Kidney (tissue), 14 donors: Measurements from ENCODE around the gene CLP1. TPM values are rescaled to one million over a fixed set of nuclear protein-coding genes. Genes with fewer than 3 reads are reported as not detected.

Source experiments
- DNase-seq, 5 donors: peaks; one replicate each; pipeline ENCODE4 v3.0.0-alpha.2; 2013 to 2020
- FAIRE-seq: peaks from 2 replicates; lab custom pipeline; 2012; peaks lifted over from hg19 to GRCh38; lab: Jason Lieb, UNC
- H3K27ac ChIP-seq, 2 donors: one replicate each; pipeline ENCODE4 v1.7.0; 2013; ENCODE audit warnings: low read depth in 2 of 2, low read length in 2 of 2, inconsistent platforms in 1 of 2
- H3K27me3 ChIP-seq: one replicate; pipeline ENCODE4 v1.7.1; 2013; ENCODE audit warnings: low read length, inconsistent platforms; ENCODE audit not compliant: control insufficient read depth, insufficient read depth
- H3K36me3 ChIP-seq, 3 donors: one replicate each; pipeline versions ENCODE4 v1.7.0 to v1.7.1; 2013; ENCODE audit warnings: low read length in 3 of 3, control low read depth in 1 of 3, inconsistent platforms in 1 of 3; ENCODE audit not compliant: insufficient read depth in 3 of 3, control insufficient read depth in 2 of 3
- H3K4me1 ChIP-seq, 3 donors: one replicate each; pipeline versions ENCODE4 v1.7.0 to v1.7.1; 2013; ENCODE audit warnings: low read length in 3 of 3, inconsistent platforms in 1 of 3, low read depth in 1 of 3; ENCODE audit not compliant: control insufficient read depth in 2 of 3, insufficient read depth in 2 of 3
- H3K4me3 ChIP-seq, 3 donors: one replicate each; pipeline versions ENCODE4 v1.7.0 to v1.8.1; 2013; ENCODE audit warnings: low read length in 3 of 3, control low read depth in 1 of 3, inconsistent platforms in 1 of 3
- H3K9ac ChIP-seq, 3 donors: one replicate each; pipeline versions ENCODE4 v1.7.0 to v1.7.1; 2013; ENCODE audit warnings: low read length in 3 of 3, control low read depth in 1 of 3, inconsistent platforms in 1 of 3
- H3K9me3 ChIP-seq, 3 donors: one replicate each; pipeline versions ENCODE4 v1.7.0 to v1.7.1; 2013; ENCODE audit warnings: low read length in 3 of 3, control low read depth in 1 of 3, inconsistent platforms in 1 of 3; ENCODE audit not compliant: control insufficient read depth in 2 of 3, insufficient read depth in 1 of 3
- CTCF ChIP-seq: IDR thresholded peaks from 3 replicates; pipeline ENCODE4 v1.5.1; 2012; ENCODE audit warnings: mild to moderate bottlenecking, moderate library complexity, borderline replicate concordance; ENCODE audit not compliant: insufficient read depth; ENCODE audit errors: extremely low read depth
- intact Hi-C: fragments of 100-400 bp; cut with DNase I; formaldehyde crosslinking; loops from one replicate; pipeline ENCODE4 v1.11.1; 2022
- polyA plus RNA-seq: library from polyadenylated mRNA; stranded (reverse); fragments of 350-450 nt; fragmentation: Illumina TruSeq; extraction: RNeasy Lipid Tissue Mini Kit (QIAGEN cat#74804); gene quantifications from one replicate; pipeline ENCODE4 v1.2.3, GENCODE V29; 2014; ENCODE audit warnings: low read depth, low replicate concordance; ENCODE audit not compliant: insufficient read depth
- total RNA-seq: library from RNA; stranded (reverse); fragmentation: NEBNext Ultra II Directional; extraction: Animal tissue kit (Norgen Biotek cat#: 25700); gene quantifications from one replicate; pipeline ENCODE4 v1.2.1, GENCODE V29; 2021
- donor health status: control.
- donor health status: control.
- donor health status: control.
- donor health status: control.
- donor health status: control.
- donor health status: DM: yes; HTN: yes; CAD: no.
- donor health status: Normal renal cell carcinoma (clear cell type).

CLP1 gene
- total and polyA plus RNA-seq, 2 donors from 2014 or later = 8.5 to 12.2 TPM

DNA sequence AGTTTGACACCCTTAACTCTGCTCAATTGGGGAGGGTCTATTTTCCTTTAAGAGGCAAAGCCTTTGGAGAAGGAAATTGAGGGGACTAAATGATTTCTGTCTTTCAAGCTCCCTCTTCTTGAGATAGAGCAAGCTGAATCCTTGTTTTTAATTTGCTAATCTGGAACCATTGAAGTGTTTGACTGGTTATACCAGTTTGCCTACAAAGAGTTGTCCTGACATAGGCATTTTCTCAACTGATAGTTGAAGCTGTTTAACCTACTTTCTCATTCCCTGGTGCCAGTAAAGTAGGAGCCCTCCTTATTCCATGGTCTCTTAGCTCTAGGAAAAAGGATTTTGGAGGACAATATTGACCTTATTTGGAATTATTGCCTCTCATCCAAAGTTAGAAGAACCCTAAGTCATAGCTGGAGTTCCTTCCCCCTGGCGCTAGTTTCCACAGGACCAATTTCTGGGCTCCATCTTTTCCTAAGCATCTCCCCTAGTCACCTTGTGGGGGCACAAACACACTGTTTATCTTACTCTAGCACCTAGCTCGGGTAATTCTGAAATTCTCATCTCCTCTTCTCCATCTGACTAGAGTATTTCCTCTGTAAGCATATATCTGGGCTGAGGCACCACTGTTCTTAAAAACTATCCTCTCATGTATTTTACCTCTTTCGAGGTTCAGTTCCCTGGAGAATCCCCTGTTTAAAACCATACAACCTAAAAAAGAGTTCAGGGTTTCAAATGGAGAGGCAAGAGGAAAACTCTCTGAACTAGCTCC, 17.8 kb downstream of the CLP1 start:
- FAIRE-seq (no peak), DNase-seq (no peak)
- intact Hi-C loops = no loop called here
- Histone ChIP-seq H3K27ac (peak overlapping the region in 1 of 2 donors; percentile 48), H3K4me3 (no peak overlapping the region), H3K9me3 (no peaks in the 10 kb centered on the region), H3K27me3 (no peaks in the 10 kb centered on the region), H3K9ac (no peak overlapping the region), H3K4me1 (peaks cover 0 to 11% (median 3%) of the 10 kb centered on the region in 3 donors), H3K36me3 (peaks cover 6 to 19% (median 16%) of the 10 kb centered on the region in 3 donors)
- TF ChIP-seq CTCF = no peak

DNA sequence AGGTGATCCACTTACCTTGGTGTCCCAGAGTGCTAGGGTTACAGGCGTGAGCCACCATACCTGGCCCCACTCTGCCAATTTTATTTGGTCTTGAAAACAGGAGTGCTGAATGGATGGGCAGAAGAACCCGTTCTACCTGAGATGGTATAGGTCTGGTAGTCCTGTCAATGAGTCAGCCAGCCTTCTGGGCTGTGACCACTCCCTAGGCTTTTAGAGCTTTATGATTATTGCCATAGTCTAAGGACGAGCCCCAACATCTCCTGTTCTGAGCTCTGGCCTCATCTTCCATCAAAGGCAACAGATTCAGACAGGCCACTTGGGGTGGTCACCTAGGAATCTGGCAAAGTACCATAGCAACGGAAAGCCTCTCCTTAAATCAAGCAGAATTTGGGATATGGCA, 21.8 kb downstream of the CLP1 start:
- Histone ChIP-seq H3K27me3 (no peaks in the 10 kb centered on the region), H3K27ac (no peak overlapping the region), H3K4me3 (no peak overlapping the region), H3K9me3 (no peaks in the 10 kb centered on the region), H3K9ac (no peak overlapping the region), H3K4me1 (peaks cover 0 to 9% (median 3%) of the 10 kb centered on the region in 3 donors), H3K36me3 (peaks cover 2 to 26% (median 23%) of the 10 kb centered on the region in 3 donors)
- no peak for TF ChIP-seq CTCF
- DNase-seq (no peak), FAIRE-seq (no peak)
- intact Hi-C loops = no loop called here

- Histone ChIP-seq H3K9me3 (no peaks in the 10 kb centered on the region), H3K27me3 (no peaks in the 10 kb centered on the region), H3K27ac (no peak overlapping the region), H3K4me3 (no peak overlapping the region), H3K9ac (no peak overlapping the region), H3K4me1 (peaks cover 0 to 6% (median 0%) of the 10 kb centered on the region in 3 donors), H3K36me3 (peaks cover 2 to 32% (median 24%) of the 10 kb centered on the region in 3 donors)
- DNase-seq (peak in 1 of 5 donors; percentile 34), FAIRE-seq (no peak)
- TF ChIP-seq CTCF = no peak
- intact Hi-C loops = no loop called here
These were observed 23.0 kb downstream of the CLP1 start for GRCh38 chr11:57680552-57680874.
